Measurements from ENCODE around the gene SHC3. TPM values are rescaled to one million over a fixed set of nuclear protein-coding genes. Genes with fewer than 3 reads are reported as not detected.

The SHC3 gene
- total and polyA plus RNA-seq, 9 of the 15 experiments (the other 6 are each of a cell fraction or from before 2014, with no cell fraction given): not detected

DNA sequence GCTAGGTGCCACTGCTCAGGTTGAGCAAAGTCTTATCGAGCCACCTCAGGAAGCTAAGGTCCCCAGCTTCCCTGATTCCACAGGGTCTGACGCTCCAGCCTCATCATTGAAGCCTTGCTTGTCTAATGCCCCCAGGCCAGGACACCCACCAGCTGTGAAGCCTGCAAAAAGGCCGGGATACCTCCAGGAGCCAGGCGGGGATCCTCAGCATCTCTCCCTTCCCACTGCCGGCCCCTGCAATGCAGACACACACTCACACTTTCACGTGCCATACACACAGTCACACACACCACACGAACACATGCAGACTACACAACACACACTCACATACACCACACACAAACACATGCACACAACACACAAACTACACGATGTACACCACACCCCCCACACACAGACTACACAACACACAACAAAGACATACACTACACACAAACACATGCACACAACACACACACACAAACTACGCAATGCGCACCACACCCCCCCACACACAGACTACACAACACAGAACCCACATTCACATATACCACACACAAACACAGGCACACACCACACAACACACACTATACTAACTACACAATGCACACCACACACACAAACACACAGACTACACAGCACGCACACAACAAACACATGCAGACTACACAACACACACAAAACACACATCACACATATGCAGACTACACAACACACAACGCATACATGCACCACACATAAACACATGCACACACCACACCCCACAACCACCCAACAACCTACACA, 205.2 kb downstream of the SHC3 start:
- H3K9me1 ChIP-seq (ENCODE audit: control insufficient read depth, insufficient read depth, low read length): no peaks in the 10 kb centered on the region
- ChIA-PET CTCF (ENCODE audit: low intra/inter-chr PET ratio) (no interaction called here), POLR2A (no interaction called here)
- FAIRE-seq (no peak), DNase-seq (ENCODE audit: extremely low read depth in 1 of 4, low spot score in 3 of 4) (no peak), ATAC-seq (no peak)
- 47% methylated on average over 11 of the region's 12 CpGs for WGBS (ENCODE audit: insufficient coverage, low coverage, missing lambda C conversion rate)
- BruUV-seq (replicated peaks): no TSS peak
- peaks cover 0 to 4% of the 10 kb centered on the region in 2 experiments; a peak in 1 of 5 replicates for H3K27me3 ChIP-seq (ENCODE audit: control insufficient read depth in 2 of 2, insufficient read depth in 2 of 2, low read length in 2 of 2)
- H3K4me1 ChIP-seq (replicated peaks in 1 of 2; ENCODE audit: control insufficient read depth in 2 of 2, insufficient read depth in 2 of 2, low read length in 2 of 2): peaks cover 0 to 3% of the 10 kb centered on the region in 2 experiments; a peak in 1 of 5 replicates
- TF ChIP-seq TAF9B (IDR thresholded peaks at IDR 0.05; ENCODE audit: partially characterized antibody) (no peak), POLR2AphosphoS5 (IDR thresholded peaks at IDR 0.05; ENCODE audit: control insufficient read depth, insufficient read depth, low read depth, low read length) (no peak), ZBTB5 (IDR thresholded peaks at IDR 0.05) (0 out of 2 replicates have a peak, but pooled peaks have one; percentile 14), KLF16 (IDR thresholded peaks at IDR 0.05) (no peak)
- TF ChIP-seq, protein P1, sequence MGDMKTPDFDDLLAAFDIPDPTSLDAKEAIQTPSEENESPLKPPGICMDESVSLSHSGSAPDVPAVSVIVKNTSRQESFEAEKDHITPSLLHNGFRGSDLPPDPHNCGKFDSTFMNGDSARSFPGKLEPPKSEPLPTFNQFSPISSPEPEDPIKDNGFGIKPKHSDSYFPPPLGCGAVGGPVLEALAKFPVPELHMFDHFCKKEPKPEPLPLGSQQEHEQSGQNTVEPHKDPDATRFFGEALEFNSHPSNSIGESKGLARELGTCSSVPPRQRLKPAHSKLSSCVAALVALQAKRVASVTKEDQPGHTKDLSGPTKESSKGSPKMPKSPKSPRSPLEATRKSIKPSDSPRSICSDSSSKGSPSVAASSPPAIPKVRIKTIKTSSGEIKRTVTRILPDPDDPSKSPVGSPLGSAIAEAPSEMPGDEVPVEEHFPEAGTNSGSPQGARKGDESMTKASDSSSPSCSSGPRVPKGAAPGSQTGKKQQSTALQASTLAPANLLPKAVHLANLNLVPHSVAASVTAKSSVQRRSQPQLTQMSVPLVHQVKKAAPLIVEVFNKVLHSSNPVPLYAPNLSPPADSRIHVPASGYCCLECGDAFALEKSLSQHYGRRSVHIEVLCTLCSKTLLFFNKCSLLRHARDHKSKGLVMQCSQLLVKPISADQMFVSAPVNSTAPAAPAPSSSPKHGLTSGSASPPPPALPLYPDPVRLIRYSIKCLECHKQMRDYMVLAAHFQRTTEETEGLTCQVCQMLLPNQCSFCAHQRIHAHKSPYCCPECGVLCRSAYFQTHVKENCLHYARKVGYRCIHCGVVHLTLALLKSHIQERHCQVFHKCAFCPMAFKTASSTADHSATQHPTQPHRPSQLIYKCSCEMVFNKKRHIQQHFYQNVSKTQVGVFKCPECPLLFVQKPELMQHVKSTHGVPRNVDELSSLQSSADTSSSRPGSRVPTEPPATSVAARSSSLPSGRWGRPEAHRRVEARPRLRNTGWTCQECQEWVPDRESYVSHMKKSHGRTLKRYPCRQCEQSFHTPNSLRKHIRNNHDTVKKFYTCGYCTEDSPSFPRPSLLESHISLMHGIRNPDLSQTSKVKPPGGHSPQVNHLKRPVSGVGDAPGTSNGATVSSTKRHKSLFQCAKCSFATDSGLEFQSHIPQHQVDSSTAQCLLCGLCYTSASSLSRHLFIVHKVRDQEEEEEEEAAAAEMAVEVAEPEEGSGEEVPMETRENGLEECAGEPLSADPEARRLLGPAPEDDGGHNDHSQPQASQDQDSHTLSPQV (IDR thresholded peaks at IDR 0.05): no peak
- TF ChIP-seq, protein P2, sequence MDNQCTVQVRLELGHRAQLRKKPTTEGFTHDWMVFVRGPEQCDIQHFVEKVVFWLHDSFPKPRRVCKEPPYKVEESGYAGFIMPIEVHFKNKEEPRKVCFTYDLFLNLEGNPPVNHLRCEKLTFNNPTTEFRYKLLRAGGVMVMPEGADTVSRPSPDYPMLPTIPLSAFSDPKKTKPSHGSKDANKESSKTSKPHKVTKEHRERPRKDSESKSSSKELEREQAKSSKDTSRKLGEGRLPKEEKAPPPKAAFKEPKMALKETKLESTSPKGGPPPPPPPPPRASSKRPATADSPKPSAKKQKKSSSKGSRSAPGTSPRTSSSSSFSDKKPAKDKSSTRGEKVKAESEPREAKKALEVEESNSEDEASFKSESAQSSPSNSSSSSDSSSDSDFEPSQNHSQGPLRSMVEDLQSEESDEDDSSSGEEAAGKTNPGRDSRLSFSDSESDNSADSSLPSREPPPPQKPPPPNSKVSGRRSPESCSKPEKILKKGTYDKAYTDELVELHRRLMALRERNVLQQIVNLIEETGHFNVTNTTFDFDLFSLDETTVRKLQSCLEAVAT (IDR thresholded peaks at IDR 0.05): peak in 1 of 2 experiments; percentile 9; a peak in 1 of 4 replicates
- no peak overlapping the region for H3K27ac ChIP-seq (ENCODE audit: extremely low read depth, low read depth, low read length)
- no peaks in the 10 kb centered on the region for H3K9me3 ChIP-seq (replicated peaks; ENCODE audit: control insufficient read depth, insufficient read depth, low read depth, low read length)
- no peak overlapping the region for H3K4me2 ChIP-seq (ENCODE audit: insufficient read depth, low read length)
- in situ Hi-C loops (cut with MboI) (no loop called here), intact Hi-C loops (cut with micrococcal nuclease) (no loop called here)
- H4K20me1 ChIP-seq (replicated peaks; ENCODE audit: control insufficient read depth, insufficient read depth, low read length): no peaks in the 10 kb centered on the region
- no peak overlapping the region for H2AFZ ChIP-seq (ENCODE audit: low read depth, low read length)
- no peaks in the 10 kb centered on the region for H3K36me3 ChIP-seq (ENCODE audit: control insufficient read depth, insufficient read depth, low read length)
- H3K4me3 ChIP-seq: no peak overlapping the region
- H3K79me2 ChIP-seq (ENCODE audit: control insufficient read depth, insufficient read depth, low read length): no peaks in the 10 kb centered on the region
- H3K9ac ChIP-seq (ENCODE audit: insufficient read depth in 1 of 2, low read depth in 2 of 2, low read length in 2 of 2): no peak overlapping the region
